IMR-90 (cell line): ENCODE measurements around the gene KCNG3. TPM values are rescaled to one million over a fixed set of nuclear protein-coding genes. Genes with fewer than 3 reads are reported as not detected.

Experiments used
- ATAC-seq: fragments of 200-7000 bp; cut with Tn5 transposase; 2 replicates; pipeline ENCODE4 v1.9.1; 2020; ENCODE audit warnings: low read depth, mild to moderate bottlenecking, moderate library complexity
- BruUV-seq: library from RNA; stranded (reverse); fragments of 400-500 nt; replicated peaks from 2 replicates; lab custom pipeline; 2021; lab: Mats Ljungman, UMichigan
- CTCF ChIA-PET: fragments of 300-600 bp; formaldehyde crosslinking; extraction: SDS; loops from one replicate; lab custom pipeline; 2021; ENCODE audit warnings: antibody characterized with exemption; lab: Yijun Ruan, JAX
- POLR2A ChIA-PET: fragments of 300-600 bp; sonication (Branson Sonifier 250); formaldehyde crosslinking; loops from one replicate; lab custom pipeline; 2022; ENCODE audit warnings: antibody characterized with exemption; ENCODE audit not compliant: unreplicated experiment; lab: Charles Lee
- DNase-seq: peaks from one replicate; pipeline ENCODE4 v3.0.0; 2013
- H2AFZ ChIP-seq: replicated peaks from 2 replicates; pipeline ENCODE3; 2013; ENCODE audit warnings: low read length, mild to moderate bottlenecking; ENCODE audit not compliant: poor library complexity
- H2AK5ac ChIP-seq: 2 replicates; pipeline ENCODE4 v1.6.1; 2013; ENCODE audit warnings: low read depth, low read length, inconsistent platforms
- H2AK9ac ChIP-seq: replicated peaks from 2 replicates; pipeline ENCODE3; 2013; ENCODE audit warnings: mild to moderate bottlenecking, low read depth, low read length, moderate library complexity; ENCODE audit not compliant: poor library complexity
- H2BK120ac ChIP-seq: 2 replicates; pipeline ENCODE4 v1.6.1; 2013; ENCODE audit warnings: low read depth, low read length, inconsistent platforms
- H2BK15ac ChIP-seq: 3 replicates; pipeline ENCODE4 v1.6.1; 2013; ENCODE audit warnings: low read depth, low read length, inconsistent platforms
- H2BK20ac ChIP-seq: 2 replicates; pipeline ENCODE4 v1.6.1; 2013; ENCODE audit warnings: low read depth, mild to moderate bottlenecking, inconsistent platforms, low read length, moderate library complexity
- H2BK5ac ChIP-seq: 2 replicates; pipeline ENCODE4 v1.6.1; 2013; ENCODE audit warnings: mild to moderate bottlenecking, low read depth, low read length, inconsistent platforms; ENCODE audit not compliant: poor library complexity, severe bottlenecking
- H3K14ac ChIP-seq: replicated peaks from 2 replicates; pipeline ENCODE4 v1.6.1; 2013; ENCODE audit warnings: low read depth, low read length, inconsistent platforms
- H3K18ac ChIP-seq: 2 replicates; pipeline ENCODE4 v1.6.1; 2013; ENCODE audit warnings: low read depth, low read length, control low read depth
- H3K23ac ChIP-seq: 2 replicates; pipeline ENCODE4 v1.6.1; 2013; ENCODE audit warnings: low read depth, low read length, inconsistent platforms
- H3K27ac ChIP-seq: 2 replicates; pipeline ENCODE4 v1.5.1; 2013; ENCODE audit warnings: mild to moderate bottlenecking, control low read depth, low read length; ENCODE audit not compliant: insufficient read depth
- H3K27me3 ChIP-seq: 2 replicates; pipeline ENCODE4 v1.6.1; 2013; ENCODE audit warnings: low read length; ENCODE audit not compliant: control insufficient read depth, insufficient read depth
- H3K36me3 ChIP-seq: 2 replicates; pipeline ENCODE4 v1.6.1; 2013; ENCODE audit warnings: low read length, mixed read lengths; ENCODE audit not compliant: control insufficient read depth, insufficient read depth
- H3K4ac ChIP-seq: 2 replicates; pipeline ENCODE4 v1.6.1; 2013; ENCODE audit warnings: low read depth, low read length, inconsistent platforms
- H3K4me1 ChIP-seq: 2 replicates; pipeline ENCODE4 v1.6.1; 2013; ENCODE audit warnings: low read length, mixed read lengths; ENCODE audit not compliant: control insufficient read depth, insufficient read depth
- H3K4me2 ChIP-seq: 2 replicates; pipeline ENCODE4 v1.6.1; 2013; ENCODE audit warnings: low read depth, mild to moderate bottlenecking, control low read depth, low read length, moderate library complexity
- H3K4me3 ChIP-seq: 2 replicates; pipeline ENCODE4 v1.5.1; 2013; ENCODE audit warnings: low read depth, mild to moderate bottlenecking, control low read depth, low read length, moderate library complexity; ENCODE audit not compliant: insufficient read depth
- H3K56ac ChIP-seq: 2 replicates; pipeline ENCODE4 v1.6.1; 2013; ENCODE audit warnings: low read length, inconsistent platforms; ENCODE audit not compliant: insufficient read depth; ENCODE audit errors: extremely low read depth
- H3K79me1 ChIP-seq, 2 experiments: 2 replicates each; pipeline ENCODE4 v1.6.1; 2013; ENCODE audit warnings: low read length in 2 of 2, inconsistent platforms in 1 of 2, low read depth in 1 of 2
- H3K9ac ChIP-seq: 2 replicates; pipeline ENCODE4 v1.6.1; 2013; ENCODE audit warnings: low read depth, low read length, control low read depth
- H3K9me1 ChIP-seq: 2 replicates; pipeline ENCODE4 v1.6.1; 2013; ENCODE audit warnings: low read length, inconsistent platforms; ENCODE audit not compliant: insufficient read depth
- H3K9me3 ChIP-seq: 2 replicates; pipeline ENCODE4 v1.6.1; 2013; ENCODE audit warnings: low read length; ENCODE audit not compliant: control insufficient read depth, insufficient read depth
- H4K20me1 ChIP-seq: 2 replicates; pipeline ENCODE4 v1.6.1; 2013; ENCODE audit warnings: low read length, inconsistent platforms; ENCODE audit not compliant: insufficient read depth
- H4K5ac ChIP-seq: 2 replicates; pipeline ENCODE4 v1.6.1; 2013; ENCODE audit warnings: mild to moderate bottlenecking, low read depth, low read length, control low read depth
- H4K8ac ChIP-seq, 2 experiments: 2 replicates each; pipeline ENCODE4 v1.6.1; 2013; ENCODE audit warnings: low read depth in 2 of 2, low read length in 2 of 2, control low read depth in 1 of 2, inconsistent platforms in 1 of 2
- H4K91ac ChIP-seq: 2 replicates; pipeline ENCODE4 v1.6.1; 2013; ENCODE audit warnings: low read depth, low read length, inconsistent platforms; ENCODE audit not compliant: insufficient read depth
- CEBPB ChIP-seq: IDR thresholded peaks from 2 replicates; pipeline ENCODE4 v1.6.1; 2012; ENCODE audit warnings: low read depth, low read length, improper control_type of control experiment
- CHD1 ChIP-seq: IDR thresholded peaks from 2 replicates; pipeline ENCODE4 v1.6.1; 2012; ENCODE audit warnings: low read depth, low read length, improper control_type of control experiment
- CTCF ChIP-seq: conservative IDR thresholded peaks from 2 replicates; pipeline ENCODE4 v1.5.1; 2012; ENCODE audit warnings: mild to moderate bottlenecking, low read depth, low read length, improper control_type of control experiment
- MAZ ChIP-seq: IDR thresholded peaks from 2 replicates; pipeline ENCODE4 v1.6.1; 2012; ENCODE audit warnings: low read depth, mild to moderate bottlenecking, low read length, improper control_type of control experiment, moderate library complexity, borderline replicate concordance
- MXI1 ChIP-seq: IDR thresholded peaks from 2 replicates; pipeline ENCODE4 v1.6.1; 2012; ENCODE audit warnings: low read depth, mild to moderate bottlenecking, low read length, moderate library complexity, borderline replicate concordance
- NFE2L2 ChIP-seq: fragments of 150-350 bp; IDR thresholded peaks from 2 replicates; pipeline ENCODE4 v1.6.1; 2016; ENCODE audit warnings: low read depth, mild to moderate bottlenecking, low read length
- POLR2A ChIP-seq: IDR thresholded peaks from 2 replicates; pipeline ENCODE4 v1.6.1; 2012; ENCODE audit warnings: mild to moderate bottlenecking, low read depth, low read length
- RAD21 ChIP-seq: IDR thresholded peaks from 2 replicates; pipeline ENCODE4 v1.6.1; 2012; ENCODE audit warnings: low read length, improper control_type of control experiment
- RCOR1 ChIP-seq: IDR thresholded peaks from 2 replicates; pipeline ENCODE4 v1.6.1; 2012; ENCODE audit warnings: mild to moderate bottlenecking, low read length, improper control_type of control experiment; ENCODE audit not compliant: insufficient replicate concordance
- RFX5 ChIP-seq: IDR thresholded peaks from 2 replicates; pipeline ENCODE4 v1.8.0; 2012; ENCODE audit warnings: low read depth, mild to moderate bottlenecking, low read length, moderate library complexity
- SMC3 ChIP-seq: fragments of 150-350 bp; IDR thresholded peaks from 2 replicates; pipeline ENCODE4 v1.6.1; 2016; ENCODE audit warnings: low read depth, mild to moderate bottlenecking, antibody characterized with exemption, low read length, moderate library complexity
- WGBS, 2 experiments: methylation state at CpG; one replicate each; pipeline versions ENCODE4 v1.1.5 to v1.1.7; 2013; ENCODE audit warnings: missing lambda C conversion rate in 2 of 2; ENCODE audit not compliant: insufficient read length in 1 of 2; ENCODE audit errors: extremely low coverage in 2 of 2; 5-methylcytosine and 5-hydroxymethylcytosine counted together
- dilution Hi-C: fragments of 300-500 bp; cut with HindIII; formaldehyde crosslinking; loops from one replicate; pipeline ENCODE4 v1.14.3; 2018; ENCODE audit warnings: low sequenced_read_pairs; ENCODE audit not compliant: unreplicated experiment
- in situ Hi-C: fragments of 300-500 bp; cut with MboI; formaldehyde crosslinking; loops from 3 replicates; pipeline ENCODE4 v1.14.3; 2019; ENCODE audit warnings: low sequenced_read_pairs, inconsistent platforms, mixed read lengths
- intact Hi-C: fragments of 100-400 bp; cut with micrococcal nuclease; formaldehyde crosslinking; loops from 2 replicates; pipeline ENCODE4 v1.10.0; 2022
- polyA plus RNA-seq, 3 experiments: library from polyadenylated mRNA; depleted of rRNA; stranded (reverse); fragments of >200 nt; gene quantifications; 2 replicates each; pipeline ENCODE4 v1.2.3, GENCODE V29; 2012; ENCODE audit warnings: low replicate concordance in 1 of 3
- total RNA-seq: library from RNA; depleted of rRNA; stranded (reverse); fragments of >200 nt; gene quantifications from 2 replicates; pipeline ENCODE4 v1.2.3, GENCODE V29; 2012

The KCNG3 gene
- total and polyA plus RNA-seq, 2 of the 4 experiments (the other 2 are of a cell fraction) = under 0.01 TPM; not detected in 1

DNA sequence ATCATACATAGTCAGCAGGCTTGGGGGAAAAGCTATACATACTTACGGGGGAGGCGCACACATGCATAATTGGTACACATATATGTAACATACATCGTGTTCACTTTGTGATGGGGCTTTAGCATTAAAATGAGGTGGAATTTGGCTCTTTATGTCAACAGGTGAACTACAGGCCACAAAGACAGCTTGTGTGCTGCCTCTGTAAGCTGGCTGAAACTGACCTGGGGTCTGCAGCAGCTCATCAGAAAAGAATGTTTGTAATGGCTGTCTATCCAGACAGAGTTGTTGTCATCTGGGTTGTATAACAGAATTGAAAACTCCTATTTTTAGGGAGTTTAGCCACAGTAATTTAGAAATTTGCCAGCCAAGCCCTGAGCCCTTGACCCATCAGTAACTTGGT, 4.7 kb upstream of the KCNG3 start:
- H3K4me3 ChIP-seq = no peak overlapping the region
- H3K56ac ChIP-seq = no peak overlapping the region
- H2AK9ac ChIP-seq = no peak overlapping the region
- no peaks in the 10 kb centered on the region for H4K20me1 ChIP-seq
- no peaks in the 10 kb centered on the region for H3K9me1 ChIP-seq
- in situ Hi-C loops = loop anchor here (10.0 kb wide), 1 partner anchor 166 kb away; no protein-coding TSS in a partner anchor
- H2BK15ac ChIP-seq = no peak overlapping the region
- dilution Hi-C loops = no loop called here
- no peaks in the 10 kb centered on the region for H3K9me3 ChIP-seq
- no TSS peak for BruUV-seq
- no peak overlapping the region for H4K91ac ChIP-seq
- H3K36me3 ChIP-seq = no peaks in the 10 kb centered on the region
- H2AFZ ChIP-seq = no peak overlapping the region
- POLR2A ChIA-PET = no interaction called here
- WGBS, 2 experiments = no CpG with 5 or more reads among the region's 3 CpGs
- H3K9ac ChIP-seq = no peak overlapping the region
- no peak for DNase-seq
- no peak overlapping the region for H4K8ac ChIP-seq
- H2AK5ac ChIP-seq = no peak overlapping the region
- TF ChIP-seq MXI1 (no peak), NFE2L2 (no peak), POLR2A (no peak), SMC3 (no peak), RCOR1 (no peak), CEBPB (no peak), MAZ (no peak), RFX5 (no peak), CHD1 (no peak), CTCF (no peak), RAD21 (no peak)
- CTCF ChIA-PET = interaction anchor here (1.5 kb wide), 1 partner anchor 164 kb away, joined by 4 read pairs; no protein-coding TSS in a partner anchor
- ATAC-seq = no peak
- H3K79me1 ChIP-seq = no peaks in the 10 kb centered on the region
- H3K23ac ChIP-seq = no peak overlapping the region
- H3K18ac ChIP-seq = no peak overlapping the region
- H3K4ac ChIP-seq = no peak overlapping the region
- H3K14ac ChIP-seq = no peak overlapping the region
- intact Hi-C loops = loop anchor here (5.0 to 10.0 kb wide), 4 partner anchors 69 to 644 kb away; partner anchors contain the start of gene MTA3
- no peak overlapping the region for H2BK120ac ChIP-seq
- H2BK5ac ChIP-seq = no peak overlapping the region
- no peak overlapping the region for H3K4me2 ChIP-seq
- H3K27ac ChIP-seq = no peak overlapping the region
- no peaks in the 10 kb centered on the region for H3K4me1 ChIP-seq
- H4K5ac ChIP-seq = no peak overlapping the region
- no peak overlapping the region for H2BK20ac ChIP-seq
- peaks cover 21% of the 10 kb centered on the region for H3K27me3 ChIP-seq
